ENCODE results near the gene EPB41L3. TPM values are rescaled to one million over a fixed set of nuclear protein-coding genes. Genes with fewer than 3 reads are reported as not detected.

EPB41L3 gene
- total and polyA plus RNA-seq, 11 donors, result 2.7 to 45.6 (median 7.9) TPM

GRCh38 chr18:5507756-5508155 is 36.0 kb downstream of the EPB41L3 start:
- intact Hi-C loops (cut with DNase I), result loop anchor here in 2 of 10 donors (2.0 to 10.0 kb wide), 2 partner anchors 39 to 57 kb away; no protein-coding TSS in a partner anchor
- 64 to 70% (median 67%) methylated on average over 2 of the region's 2 CpGs for WGBS, 4 donors
- peaks cover 0 to 22% (median 0%) of the 10 kb centered on the region in 12 donors for H3K4me1 ChIP-seq
- H3K36me3 ChIP-seq, result no peaks in the 10 kb centered on the region
- TF ChIP-seq CTCF (IDR thresholded peaks at IDR 0.05) (no peak), POLR2A (IDR thresholded peaks at IDR 0.05) (no peak)
- H3K9me3 ChIP-seq, result no peaks in the 10 kb centered on the region
- ATAC-seq (no peak), DNase-seq (no peak)
- no peak overlapping the region for H3K4me3 ChIP-seq
- H3K27ac ChIP-seq, result no peak overlapping the region
- H3K27me3 ChIP-seq, result no peaks in the 10 kb centered on the region

GRCh38 chr18:5506174-5506573 is 37.6 kb downstream of the EPB41L3 start:
- ATAC-seq (no peak), DNase-seq (no peak)
- no peak for TF ChIP-seq CTCF (IDR thresholded peaks at IDR 0.05)
- no peak for TF ChIP-seq POLR2A (IDR thresholded peaks at IDR 0.05)
- intact Hi-C loops (cut with DNase I), result loop anchor here in 2 of 10 donors (2.0 to 10.0 kb wide), 2 partner anchors 37 to 59 kb away; no protein-coding TSS in a partner anchor
- Histone ChIP-seq H3K4me3 (no peak overlapping the region), H3K27ac (no peak overlapping the region), H3K27me3 (no peaks in the 10 kb centered on the region), H3K36me3 (no peaks in the 10 kb centered on the region), H3K9me3 (no peaks in the 10 kb centered on the region), H3K4me1 (peaks cover 0 to 20% (median 0%) of the 10 kb centered on the region in 12 donors)
- WGBS, 4 donors, result 93 to 94% (median 93%) methylated on average over 8 of the region's 8 CpGs

GRCh38 chr18:5503740-5504139 is 40.1 kb downstream of the EPB41L3 start:
- intact Hi-C loops (cut with DNase I), result loop anchor here in 1 of 10 donors (10.0 kb wide), 1 partner anchor 61 kb away; no protein-coding TSS in a partner anchor
- Histone ChIP-seq H3K4me1 (peaks cover 0 to 15% (median 0%) of the 10 kb centered on the region in 12 donors), H3K36me3 (no peaks in the 10 kb centered on the region), H3K4me3 (no peak overlapping the region), H3K9me3 (no peaks in the 10 kb centered on the region), H3K27ac (no peak overlapping the region), H3K27me3 (no peaks in the 10 kb centered on the region)
- no peak for TF ChIP-seq CTCF (IDR thresholded peaks at IDR 0.05)
- no peak for TF ChIP-seq POLR2A (IDR thresholded peaks at IDR 0.05)
- ATAC-seq (no peak), DNase-seq (no peak)

- no peaks in the 10 kb centered on the region for H3K27me3 ChIP-seq
- DNase-seq (no peak), ATAC-seq (no peak)
- no peak for TF ChIP-seq CTCF (IDR thresholded peaks at IDR 0.05)
- no peak for TF ChIP-seq POLR2A (IDR thresholded peaks at IDR 0.05)
- peaks cover 0 to 9% (median 0%) of the 10 kb centered on the region in 12 donors for H3K4me1 ChIP-seq
- no peaks in the 10 kb centered on the region for H3K9me3 ChIP-seq
- H3K36me3 ChIP-seq, result no peaks in the 10 kb centered on the region
- WGBS, 4 donors, result 81 to 91% (median 87%) methylated on average over 7 of the region's 7 CpGs
- no peak overlapping the region for H3K4me3 ChIP-seq
- intact Hi-C loops (cut with DNase I), result loop anchor here in 1 of 10 donors (10.0 kb wide), 1 partner anchor 64 kb away; no protein-coding TSS in a partner anchor
- no peak overlapping the region for H3K27ac ChIP-seq
Observed at GRCh38 chr18:5500158-5500939, 43.4 kb downstream of the EPB41L3 start.
